ENCODE results near the gene OTP.

Gene OTP

DNA sequence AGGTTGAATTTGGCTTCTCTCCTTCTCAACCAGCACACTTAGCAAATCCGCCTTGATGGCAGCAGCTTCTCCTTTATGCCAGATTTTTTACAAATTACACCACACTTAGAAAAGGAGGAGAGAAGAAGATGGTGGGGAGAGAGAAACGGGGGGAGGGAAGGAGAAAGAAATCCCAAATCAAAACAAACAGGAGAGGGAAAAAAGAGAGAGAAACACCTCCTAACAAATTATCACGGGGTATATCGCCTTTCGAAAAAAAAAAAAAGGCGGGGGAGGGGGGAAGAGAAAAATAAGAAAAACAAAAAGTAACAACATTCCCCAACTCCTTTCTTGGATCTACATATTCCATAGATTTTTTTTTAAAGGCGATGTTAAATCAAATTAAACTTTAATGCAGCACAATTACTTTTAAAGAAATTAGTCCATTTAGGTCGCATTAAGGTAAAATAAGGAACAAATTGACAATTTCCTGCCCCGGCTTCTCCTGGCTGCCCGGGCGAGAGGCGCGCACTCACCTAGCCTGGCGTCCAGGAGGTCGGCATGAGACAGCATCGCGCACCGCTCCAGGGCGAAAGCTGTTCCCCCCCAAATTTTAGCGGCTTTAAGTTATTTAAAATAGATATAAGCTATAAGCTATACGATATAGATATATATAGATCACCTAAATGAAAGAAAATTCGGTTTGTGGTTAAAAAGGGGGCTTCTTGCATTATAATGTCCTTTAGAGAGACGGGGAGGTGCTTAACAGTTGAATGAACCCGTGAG lies at the start of gene OTP:
TSS of gene OTP (minus strand) at position 716 of the 765 bp plus-strand sequence. CDS start at position 552, 164 bp downstream.
- no peak for DNase-seq

DNA sequence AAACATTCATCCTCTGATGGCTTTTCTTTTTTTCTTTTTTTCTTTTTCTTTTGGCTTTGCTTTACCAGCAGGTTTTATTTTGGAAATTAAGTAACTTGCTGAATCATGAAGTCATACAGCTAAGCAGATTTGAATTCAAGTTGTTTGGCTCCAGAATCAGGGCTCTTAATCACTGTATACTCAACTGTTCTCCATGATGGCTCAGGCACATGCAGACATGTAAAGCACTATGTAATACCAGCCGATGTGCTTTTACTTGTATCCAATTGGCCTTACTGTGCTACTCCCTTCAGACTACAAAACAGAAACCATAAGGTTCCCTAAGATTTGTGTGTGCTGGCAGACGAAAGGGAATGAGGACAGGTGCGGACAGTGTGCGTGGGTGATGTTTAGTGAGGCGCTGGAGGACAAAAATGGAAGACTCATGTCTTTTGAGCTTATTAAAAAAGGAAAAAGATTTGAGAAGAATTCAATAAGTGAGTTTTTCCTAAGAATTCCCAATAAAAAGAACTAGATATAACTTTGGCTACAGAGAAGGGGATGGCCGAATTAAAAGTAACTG lies 44.7 kb upstream of the OTP start:
- no peak for DNase-seq

DNA sequence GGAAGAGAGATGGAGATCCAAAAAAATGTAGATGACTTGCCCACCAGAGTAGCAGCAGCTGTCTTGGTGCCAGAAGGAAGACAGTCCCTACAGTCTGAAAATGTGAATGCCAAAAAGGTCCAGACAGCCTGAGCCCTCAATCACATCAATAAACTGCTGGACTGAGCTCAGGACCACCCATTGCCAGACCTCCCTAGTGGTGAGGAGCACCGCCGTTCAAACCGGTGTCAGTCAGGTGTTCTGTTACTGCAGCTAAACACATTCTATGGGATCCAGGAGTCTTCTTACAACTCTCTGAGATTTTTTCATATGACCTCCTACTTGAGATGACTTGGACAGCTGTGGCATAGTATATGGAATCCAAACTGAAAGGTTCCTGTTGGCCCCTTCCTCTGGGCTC lies 32.0 kb upstream of the OTP start:
- no peak for DNase-seq

DNA sequence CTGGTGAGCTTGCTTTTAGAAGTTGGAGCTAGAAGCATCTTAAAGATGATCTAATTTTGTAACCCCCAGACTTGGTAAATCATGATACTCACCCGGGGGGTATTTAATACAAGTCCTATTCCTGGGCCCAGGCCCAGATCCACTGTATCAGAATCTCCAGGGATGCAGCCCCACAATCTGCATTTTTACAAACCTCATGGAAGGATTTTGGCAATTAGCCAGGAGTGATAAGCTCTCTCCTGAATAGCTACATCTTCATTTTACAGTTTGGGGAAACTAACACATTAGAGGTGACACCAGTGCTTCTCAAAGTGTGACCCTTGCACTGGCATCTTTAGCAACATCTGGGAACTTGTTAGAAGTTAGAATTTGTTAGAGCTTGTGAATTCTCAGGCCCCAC lies 31.2 kb upstream of the OTP start:
- peak; percentile 50 for DNase-seq

DNA sequence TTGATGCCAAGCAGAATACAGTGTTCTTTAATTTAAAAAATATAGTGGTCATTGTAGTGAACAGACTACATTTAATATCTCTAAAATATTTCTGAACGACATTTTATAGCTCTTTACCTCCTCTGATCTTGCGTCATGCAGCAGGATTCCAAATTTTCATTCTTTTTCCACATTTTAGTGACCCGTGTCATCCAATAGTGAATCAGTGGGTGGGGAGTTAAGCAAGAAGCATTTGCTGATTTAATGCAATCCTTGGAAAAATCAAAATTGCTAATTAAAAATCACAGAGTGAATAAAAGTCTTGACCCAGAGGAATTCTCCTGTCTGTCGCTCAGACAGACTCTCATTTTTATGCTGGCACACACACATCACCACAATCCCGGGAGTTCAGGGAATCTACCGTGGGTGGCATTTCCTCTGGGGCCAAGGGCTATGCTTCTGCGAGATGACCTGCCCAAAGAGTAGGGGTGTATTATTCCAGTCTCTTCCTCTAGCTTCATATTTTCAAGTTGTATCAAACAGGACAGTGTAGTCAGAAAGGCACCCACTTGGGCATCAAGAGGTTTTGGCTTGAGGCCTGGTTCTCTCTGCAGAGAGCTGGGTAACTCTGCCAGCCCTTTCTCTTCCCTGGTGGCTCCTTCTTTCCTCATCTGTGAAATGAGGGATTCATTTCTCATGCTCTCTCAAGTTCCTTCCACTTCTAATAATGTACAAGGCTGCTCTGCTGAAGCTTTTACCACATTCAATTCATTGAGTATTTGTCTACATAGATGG lies 24.8 kb upstream of the OTP start:
- no peak for DNase-seq

DNA sequence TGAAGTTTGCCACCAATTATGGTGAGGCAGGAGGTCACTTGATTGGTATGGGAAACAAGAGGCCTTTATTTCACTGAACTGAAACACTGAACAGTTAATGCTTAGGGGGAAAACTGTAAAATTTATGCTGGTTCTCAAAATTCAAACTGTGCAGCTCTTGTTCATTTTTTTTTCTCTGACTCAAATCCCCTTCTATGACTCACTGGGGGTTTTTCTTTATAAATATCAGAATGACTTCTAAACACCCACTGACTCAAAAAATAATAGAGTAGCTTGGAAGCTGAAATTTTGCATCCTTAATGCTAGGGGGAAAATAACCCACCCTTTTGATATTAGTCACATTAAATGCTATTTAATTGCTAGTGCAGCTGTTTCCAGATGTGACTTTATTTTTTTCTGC lies 24.1 kb upstream of the OTP start:
- DNase-seq: no peak

DNA sequence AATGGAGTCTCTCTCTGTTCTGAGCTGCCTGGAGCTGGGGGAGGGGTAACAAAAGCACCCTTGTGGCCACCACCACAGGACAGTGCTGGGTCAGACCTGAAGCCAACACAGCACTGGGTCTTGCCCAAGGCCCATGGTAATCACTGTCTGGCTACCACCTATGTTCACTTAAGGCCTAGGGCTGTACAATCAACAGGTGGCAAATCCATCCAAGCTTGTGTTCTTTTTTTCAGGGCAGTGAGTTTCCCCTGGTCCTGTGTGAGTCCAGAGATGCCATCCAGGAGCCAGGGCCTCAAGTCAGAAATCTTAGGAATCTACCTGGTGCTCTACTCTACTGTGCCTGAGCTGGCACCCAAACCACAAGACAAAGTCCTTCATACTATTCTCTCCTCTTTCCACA lies 20.1 kb upstream of the OTP start:
- no peak for DNase-seq

DNA sequence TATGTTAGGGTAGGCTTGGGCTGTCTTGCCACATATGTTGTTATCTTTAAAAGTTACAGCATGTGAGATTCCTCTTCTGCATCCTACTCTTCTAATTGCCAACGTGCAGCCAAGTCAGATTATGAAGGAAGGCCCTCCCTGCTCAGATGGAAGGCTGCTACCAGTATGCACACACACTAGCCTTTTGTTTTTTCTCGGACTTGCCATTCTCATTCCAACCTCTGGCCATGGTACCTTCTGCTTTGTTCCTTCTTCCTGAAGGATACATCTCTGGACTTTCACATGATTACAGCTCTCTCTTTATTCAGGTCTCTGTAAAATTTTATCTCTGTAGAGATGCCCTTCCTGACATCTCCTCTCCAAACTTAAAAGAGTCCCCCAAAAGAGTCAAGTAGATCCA lies 12.8 kb upstream of the OTP start:
- no peak for DNase-seq

DNA sequence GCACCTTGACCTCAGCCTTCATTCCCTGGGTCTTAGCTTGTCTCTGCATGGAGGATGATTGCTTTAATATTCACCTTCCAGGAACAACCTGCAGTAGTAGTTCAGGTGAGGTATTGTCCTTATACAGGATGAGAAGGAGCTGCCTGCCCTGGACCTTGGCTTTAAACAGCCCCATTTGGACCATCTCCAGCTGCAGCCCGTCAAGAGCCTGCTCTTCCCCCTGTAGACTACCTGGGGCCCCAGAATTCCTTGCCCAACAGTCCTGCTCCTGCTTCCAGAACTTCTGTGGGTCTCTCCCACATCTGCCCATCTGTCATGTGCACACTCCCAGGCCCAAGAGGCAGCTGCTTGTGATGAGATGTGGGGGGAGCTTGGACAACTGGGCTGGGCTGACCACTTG lies 12.2 kb upstream of the OTP start:
- no peak for DNase-seq

DNA sequence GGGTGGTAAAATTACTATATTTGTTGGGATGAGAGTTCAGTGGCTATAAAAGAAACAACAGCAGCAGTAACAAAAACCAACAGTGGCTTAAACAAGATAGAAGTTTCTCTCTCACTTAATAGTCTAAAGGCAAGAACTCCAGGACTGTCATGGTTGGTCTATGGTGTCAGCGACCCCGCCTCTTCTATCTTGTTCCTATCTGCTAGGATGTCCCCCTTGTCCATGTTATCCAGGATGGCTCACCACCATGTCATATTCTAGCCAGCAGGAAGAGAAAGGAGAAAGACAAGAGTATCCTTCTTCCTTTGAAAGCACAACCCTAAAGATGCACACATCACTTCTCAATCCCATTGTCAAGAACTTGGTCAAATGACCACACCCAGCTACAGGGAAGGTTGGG lies 11.3 kb upstream of the OTP start:
- no peak for DNase-seq

DNA sequence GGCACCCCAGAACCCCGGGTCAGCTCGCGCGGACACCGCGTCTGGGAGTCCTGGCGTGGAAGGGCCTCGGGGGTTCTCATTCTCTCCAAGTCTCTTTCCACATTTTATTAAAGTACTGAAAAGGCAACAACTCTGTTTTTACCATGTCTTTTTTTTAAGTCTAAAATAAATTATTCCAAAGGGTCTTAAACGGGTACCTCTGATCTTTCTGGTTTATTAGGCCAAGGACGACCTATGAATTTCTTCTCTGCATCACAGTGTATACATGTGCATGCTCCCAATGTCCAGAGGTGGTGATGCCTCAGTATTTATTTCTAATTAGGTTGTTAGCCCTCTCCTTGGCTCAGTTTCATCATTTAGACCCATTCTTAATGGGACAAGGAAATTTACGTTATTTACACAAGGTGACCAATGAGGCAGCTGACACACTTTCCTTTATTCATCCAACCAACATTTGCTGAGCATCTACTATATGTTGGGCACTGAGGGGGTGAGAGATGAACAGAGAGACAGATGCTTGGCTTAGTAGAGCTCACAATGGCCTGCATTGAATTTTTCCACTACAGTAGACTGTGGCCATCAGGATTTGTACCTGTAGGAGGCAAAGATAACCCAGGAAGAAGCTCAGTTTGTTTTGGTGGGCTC lies 7.6 kb upstream of the OTP start:
- DNase-seq: no peak

DNA sequence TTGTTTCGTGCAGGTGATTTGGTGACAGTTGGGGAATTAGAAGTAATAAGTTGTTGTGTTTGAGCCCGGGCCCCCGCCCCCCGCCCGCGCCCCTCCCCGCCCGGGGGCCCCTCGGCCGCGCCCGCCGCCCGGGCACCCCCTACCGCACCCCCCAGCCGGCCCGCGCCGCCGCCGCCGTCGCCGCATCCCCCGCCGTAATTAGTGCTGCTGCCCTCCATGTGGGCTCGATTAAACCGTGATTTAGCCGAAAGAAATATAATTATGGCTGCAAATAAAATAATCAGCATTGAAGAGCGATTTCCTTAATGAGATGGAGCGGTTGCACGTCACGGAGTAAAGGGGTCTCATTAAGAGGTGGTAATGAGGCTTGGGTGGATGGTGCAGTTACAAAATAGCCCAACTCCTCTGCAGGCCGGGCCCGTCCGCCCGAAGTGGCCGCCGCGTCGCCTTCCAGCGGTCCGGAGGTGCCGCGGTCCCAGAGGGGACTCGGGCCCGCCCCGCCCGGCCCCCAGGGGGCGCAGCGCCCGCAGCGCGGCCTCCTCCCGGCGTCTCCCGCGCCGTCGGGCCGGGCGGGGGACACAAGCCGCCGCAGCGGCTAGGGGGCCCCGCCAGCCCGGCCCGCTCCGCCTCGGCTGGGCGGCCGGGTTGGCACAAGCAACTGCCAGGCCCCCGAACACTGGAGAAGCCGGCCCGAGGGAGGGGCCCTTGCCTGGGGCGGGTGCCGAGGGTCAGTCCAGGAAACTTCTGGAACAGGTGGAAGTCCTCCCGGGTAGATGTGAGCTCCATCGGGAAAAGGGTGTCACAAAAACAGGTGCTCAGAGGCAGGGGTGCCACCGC lies 6.9 kb upstream of the OTP start:
- DNase-seq: peak; percentile 71

DNA sequence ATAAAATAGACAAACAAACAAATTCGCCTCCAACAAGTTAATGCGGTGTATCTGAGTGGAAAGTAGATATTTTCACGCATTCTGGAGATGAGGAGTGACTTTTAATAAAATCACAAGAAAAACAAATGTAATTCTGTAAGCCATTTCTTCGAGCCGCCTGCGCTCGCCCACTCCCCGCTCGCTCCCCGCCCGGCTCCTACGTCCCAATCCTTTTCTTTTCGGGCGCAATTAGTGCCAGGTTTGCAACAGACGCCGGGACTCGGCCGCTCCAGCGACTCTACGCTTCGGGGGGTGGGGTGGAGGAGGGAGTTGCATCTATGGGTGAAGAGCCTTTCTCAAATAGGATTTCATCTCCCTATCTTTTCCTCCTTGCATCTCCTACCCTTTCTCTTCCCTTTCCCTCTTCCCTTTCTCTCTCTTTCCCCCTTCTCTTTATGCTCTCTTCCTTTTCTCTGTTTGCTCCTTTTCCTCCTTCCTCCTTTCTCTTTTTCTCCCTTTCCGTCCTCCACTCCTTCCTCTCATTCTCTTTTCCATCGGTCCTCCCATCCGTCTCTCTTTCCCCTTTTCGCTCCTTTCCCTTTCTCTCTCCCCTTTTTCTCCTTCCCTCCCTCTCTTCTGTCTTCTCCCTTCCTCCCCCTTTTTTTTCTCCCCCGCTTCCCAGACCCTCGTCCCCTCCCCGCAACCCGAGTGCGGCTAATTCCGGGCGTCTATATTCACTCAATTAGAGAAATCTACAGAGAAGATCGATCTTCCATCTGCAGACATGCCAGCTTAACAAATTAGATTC lies 6.1 kb upstream of the OTP start:
- peak; percentile 85 for DNase-seq

DNA sequence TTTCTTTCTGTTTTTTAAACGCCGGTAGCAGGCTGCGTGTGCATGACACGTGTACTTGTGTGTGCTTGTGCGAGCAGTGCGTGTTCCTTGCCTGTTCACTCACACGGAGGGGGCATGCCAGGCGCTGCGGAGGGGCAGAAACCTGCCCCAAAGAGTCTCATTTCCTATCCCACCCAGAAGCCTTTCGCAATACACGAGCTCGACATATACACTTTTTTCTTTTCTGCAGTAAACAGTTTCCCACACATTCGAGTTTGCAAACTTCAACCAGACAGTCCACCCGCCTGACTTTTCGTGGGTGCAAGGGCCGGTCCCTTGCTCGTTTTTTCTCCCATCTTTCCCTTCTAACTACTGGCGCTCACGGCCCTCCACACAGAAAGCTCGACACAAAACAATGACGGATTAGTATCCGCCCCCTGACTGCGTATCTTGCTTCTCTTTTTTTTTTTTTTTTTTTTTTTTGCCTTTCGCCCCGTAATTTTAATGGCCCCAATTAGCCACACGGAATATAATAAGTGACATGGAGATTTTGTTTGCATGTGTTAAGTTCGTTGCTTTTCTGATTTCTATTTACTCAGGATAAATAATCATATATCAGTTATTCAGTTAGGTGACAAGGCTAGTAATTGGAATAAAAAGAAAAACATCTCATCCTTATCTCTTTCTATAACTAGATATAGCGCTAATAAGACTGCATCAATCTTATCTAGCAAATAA lies 5.3 kb upstream of the OTP start:
- DNase-seq: peak; percentile 69

DNA sequence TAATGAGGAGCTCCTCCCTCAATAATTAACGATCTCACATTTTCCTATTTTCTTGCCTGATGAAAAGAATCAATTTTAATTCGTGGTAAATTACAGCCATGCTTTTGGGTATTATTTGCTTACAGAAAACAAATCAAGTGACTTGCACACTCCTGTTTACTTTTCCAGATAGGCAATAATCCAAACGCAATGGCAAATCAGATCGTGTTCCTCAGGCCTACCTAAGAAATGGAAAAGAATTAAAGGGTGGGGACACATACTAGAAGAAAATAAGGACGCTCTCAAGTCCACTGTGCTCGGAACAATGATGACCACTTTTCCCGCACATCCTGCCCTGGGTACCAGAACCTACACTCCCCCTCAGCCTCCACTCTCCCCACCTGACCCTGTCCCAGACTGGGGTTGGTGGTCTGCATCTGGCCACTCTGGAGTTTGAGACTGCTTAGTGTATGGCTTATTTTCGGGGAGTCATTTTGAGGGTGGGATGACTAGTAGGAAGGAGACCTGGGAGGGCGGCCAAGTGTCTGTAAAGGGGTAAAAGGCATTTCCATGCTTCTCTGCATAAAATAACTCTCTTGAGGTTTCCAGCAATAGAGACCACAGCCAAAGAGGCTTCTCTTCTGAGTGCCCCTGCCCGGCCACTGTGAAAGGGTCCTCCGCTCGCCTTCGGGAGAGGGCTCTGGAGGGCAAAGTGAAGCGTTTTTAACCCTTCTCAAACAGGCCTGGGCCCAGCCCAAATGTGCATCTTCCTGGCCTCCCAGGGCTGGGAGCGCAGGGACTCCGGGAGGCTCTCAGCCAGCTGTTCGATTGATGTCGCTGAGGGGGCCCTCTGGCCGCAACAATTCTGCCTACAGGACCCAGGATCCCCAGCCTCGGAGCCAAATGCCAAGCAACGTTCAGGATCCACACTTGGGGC lies 4.5 kb upstream of the OTP start:
- peak; percentile 56 for DNase-seq

DNA sequence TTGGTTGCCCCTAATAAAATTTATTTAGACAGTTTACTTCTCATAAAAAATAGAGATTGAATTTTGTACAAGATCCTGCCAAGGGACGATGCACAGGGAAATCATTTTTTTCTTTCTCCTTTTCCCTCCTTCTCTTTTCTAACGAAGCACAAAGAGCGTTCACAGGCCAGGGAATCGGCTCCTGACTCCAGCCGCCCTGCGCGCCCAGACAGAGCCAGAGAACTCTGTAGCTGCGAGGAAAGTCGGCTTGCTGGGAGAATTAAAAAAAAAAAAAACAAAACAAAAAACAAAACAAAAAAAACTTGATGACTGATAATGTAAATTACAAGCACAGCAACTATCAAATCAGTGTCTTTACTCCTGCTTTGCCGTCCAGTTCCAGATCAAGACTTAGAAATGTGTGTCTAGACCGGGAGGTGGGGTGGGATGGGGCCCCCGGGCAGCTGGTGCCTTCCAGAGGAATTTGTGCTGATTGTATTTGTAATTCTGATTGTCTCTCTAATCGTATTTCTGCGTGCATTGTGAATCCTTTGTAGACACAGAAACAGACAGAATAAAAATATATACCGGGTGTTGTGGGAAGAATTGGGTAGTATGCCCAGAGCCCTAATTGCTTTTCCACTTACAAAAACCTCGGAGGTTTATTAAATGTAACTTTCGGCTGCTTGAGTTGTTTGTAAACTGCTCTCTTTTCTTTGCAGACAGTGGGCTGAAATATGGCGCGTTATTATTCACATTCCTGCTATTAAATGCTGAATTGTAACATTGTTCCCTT lies 3.6 kb upstream of the OTP start:
- DNase-seq: peak; percentile 42

DNA sequence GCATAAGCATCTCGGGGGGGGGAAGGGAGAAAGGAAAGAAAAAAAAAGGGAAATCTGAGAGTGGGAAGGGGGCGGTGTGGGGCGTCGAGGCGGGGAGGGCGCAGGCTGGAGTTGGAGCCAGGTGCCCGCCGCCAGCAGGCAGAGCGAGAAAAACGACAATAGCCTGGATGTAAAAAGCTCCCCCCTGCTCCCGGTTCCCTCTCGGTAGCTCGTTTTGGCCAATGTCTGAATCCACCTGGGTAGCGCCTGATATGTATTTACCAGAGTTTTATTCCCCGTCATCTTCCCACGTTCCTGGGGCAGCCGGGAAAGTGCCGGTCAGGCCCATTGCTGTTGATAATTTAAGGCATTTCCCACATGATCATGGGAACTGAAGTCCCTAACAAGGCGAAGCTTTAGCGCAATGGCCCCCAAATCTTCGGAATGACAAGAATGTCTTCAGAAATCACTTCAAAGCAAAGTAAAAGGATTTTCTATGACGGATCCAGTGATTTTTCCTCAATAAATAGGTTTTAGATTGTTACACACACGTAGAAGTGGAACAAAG lies 3.0 kb upstream of the OTP start:
- peak; percentile 73 for DNase-seq

DNA sequence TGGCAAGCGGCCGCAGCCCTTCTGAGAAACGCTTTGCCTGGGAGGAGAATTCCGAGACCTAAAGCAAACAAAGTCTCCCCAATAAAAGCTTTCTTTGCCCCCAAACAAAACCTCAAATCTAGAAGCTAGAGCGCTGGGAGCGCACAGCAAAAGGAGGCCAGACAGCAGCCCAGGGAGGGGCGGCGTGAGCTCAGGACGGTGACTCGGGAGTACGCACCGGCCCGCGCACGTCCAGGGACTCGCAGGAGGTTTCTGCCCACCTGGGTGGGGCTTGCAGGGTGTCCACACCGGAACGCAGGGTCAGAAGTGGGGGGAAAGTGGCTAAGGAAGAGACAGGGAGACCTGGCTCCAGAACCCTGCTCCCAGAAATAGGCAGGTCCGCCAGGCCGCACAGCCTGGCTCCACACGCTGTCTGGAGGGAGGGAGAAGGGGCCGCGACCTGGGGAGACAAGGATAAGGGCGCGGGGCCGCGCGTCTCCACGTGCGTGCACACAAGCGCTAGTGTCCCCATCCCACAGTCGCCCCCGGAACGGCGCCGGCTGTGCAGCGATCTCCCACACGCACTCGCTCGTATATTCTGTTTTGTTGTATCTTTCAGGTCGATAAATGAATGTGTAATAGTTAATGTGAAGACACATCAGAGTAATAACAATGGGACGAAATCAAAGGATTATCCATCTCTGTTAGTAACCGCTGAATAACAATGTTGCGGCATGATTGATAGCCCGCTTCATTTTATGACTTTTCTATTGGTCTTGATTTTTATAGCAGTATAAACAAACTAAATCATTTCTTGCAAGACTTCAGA lies 2.3 kb upstream of the OTP start:
- DNase-seq: peak; percentile 77

Data from NCI-H69 (cell line).